ENCODE results near the gene HNMT. TPM values are rescaled to one million over a fixed set of nuclear protein-coding genes. Genes with fewer than 3 reads are reported as not detected.

The HNMT gene
- total and polyA plus RNA-seq, 2 of the 13 experiments (the other 11 are each of a cell fraction or from before 2014, with no cell fraction given) = 279 to 309 TPM

DNA sequence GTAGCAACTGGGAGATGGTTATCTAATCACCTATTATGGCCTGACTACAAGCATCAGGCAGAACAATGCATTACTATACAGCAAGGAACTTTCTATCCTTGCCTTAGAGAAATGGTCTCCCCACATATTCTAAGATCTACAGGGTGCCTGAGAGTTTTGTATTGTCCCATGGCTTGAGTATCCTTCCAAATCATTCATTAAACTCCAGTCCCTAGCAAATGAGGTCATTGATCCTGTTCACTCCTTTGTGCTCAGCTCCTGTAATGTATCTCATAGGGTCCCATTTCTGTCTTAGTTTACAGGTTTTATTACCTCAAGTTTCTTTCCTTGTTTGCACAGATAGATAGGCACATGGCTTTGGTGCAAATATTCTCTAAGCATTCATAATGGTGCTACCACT lies 9.0 kb downstream of the HNMT start (continued):
- no peak for TF ChIP-seq ZC3H4 (CRISPR knock-in tag; IDR thresholded peaks at IDR 0.05; ENCODE audit: borderline replicate concordance)
- no peak for TF ChIP-seq HNF4A (CRISPR knock-in tag; IDR thresholded peaks at IDR 0.05)
- TF ChIP-seq HMGA1 (CRISPR knock-in tag; conservative IDR thresholded peaks at IDR 0.05) = no peak
- TF ChIP-seq ZNF768 (CRISPR knock-in tag; IDR thresholded peaks at IDR 0.05) = no peak
- TF ChIP-seq ZNF563 (CRISPR knock-in tag; IDR thresholded peaks at IDR 0.05) = no peak
- TF ChIP-seq, protein P1, sequence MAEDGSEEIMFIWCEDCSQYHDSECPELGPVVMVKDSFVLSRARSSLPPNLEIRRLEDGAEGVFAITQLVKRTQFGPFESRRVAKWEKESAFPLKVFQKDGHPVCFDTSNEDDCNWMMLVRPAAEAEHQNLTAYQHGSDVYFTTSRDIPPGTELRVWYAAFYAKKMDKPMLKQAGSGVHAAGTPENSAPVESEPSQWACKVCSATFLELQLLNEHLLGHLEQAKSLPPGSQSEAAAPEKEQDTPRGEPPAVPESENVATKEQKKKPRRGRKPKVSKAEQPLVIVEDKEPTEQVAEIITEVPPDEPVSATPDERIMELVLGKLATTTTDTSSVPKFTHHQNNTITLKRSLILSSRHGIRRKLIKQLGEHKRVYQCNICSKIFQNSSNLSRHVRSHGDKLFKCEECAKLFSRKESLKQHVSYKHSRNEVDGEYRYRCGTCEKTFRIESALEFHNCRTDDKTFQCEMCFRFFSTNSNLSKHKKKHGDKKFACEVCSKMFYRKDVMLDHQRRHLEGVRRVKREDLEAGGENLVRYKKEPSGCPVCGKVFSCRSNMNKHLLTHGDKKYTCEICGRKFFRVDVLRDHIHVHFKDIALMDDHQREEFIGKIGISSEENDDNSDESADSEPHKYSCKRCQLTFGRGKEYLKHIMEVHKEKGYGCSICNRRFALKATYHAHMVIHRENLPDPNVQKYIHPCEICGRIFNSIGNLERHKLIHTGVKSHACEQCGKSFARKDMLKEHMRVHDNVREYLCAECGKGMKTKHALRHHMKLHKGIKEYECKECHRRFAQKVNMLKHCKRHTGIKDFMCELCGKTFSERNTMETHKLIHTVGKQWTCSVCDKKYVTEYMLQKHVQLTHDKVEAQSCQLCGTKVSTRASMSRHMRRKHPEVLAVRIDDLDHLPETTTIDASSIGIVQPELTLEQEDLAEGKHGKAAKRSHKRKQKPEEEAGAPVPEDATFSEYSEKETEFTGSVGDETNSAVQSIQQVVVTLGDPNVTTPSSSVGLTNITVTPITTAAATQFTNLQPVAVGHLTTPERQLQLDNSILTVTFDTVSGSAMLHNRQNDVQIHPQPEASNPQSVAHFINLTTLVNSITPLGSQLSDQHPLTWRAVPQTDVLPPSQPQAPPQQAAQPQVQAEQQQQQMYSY (CRISPR knock-in tag; IDR thresholded peaks at IDR 0.05) = no peak
- TF ChIP-seq PATZ1 (CRISPR knock-in tag; IDR thresholded peaks at IDR 0.05) = no peak
- TF ChIP-seq ZBTB8A (CRISPR knock-in tag; IDR thresholded peaks at IDR 0.05; ENCODE audit: borderline replicate concordance, low read depth) = no peak
- no peak for TF ChIP-seq TBL1XR1 (IDR thresholded peaks at IDR 0.05; ENCODE audit: borderline replicate concordance, low read length, partially characterized antibody)
- TF ChIP-seq ISX (CRISPR knock-in tag; conservative IDR thresholded peaks at IDR 0.05) = no peak
- TF ChIP-seq, protein P2, sequence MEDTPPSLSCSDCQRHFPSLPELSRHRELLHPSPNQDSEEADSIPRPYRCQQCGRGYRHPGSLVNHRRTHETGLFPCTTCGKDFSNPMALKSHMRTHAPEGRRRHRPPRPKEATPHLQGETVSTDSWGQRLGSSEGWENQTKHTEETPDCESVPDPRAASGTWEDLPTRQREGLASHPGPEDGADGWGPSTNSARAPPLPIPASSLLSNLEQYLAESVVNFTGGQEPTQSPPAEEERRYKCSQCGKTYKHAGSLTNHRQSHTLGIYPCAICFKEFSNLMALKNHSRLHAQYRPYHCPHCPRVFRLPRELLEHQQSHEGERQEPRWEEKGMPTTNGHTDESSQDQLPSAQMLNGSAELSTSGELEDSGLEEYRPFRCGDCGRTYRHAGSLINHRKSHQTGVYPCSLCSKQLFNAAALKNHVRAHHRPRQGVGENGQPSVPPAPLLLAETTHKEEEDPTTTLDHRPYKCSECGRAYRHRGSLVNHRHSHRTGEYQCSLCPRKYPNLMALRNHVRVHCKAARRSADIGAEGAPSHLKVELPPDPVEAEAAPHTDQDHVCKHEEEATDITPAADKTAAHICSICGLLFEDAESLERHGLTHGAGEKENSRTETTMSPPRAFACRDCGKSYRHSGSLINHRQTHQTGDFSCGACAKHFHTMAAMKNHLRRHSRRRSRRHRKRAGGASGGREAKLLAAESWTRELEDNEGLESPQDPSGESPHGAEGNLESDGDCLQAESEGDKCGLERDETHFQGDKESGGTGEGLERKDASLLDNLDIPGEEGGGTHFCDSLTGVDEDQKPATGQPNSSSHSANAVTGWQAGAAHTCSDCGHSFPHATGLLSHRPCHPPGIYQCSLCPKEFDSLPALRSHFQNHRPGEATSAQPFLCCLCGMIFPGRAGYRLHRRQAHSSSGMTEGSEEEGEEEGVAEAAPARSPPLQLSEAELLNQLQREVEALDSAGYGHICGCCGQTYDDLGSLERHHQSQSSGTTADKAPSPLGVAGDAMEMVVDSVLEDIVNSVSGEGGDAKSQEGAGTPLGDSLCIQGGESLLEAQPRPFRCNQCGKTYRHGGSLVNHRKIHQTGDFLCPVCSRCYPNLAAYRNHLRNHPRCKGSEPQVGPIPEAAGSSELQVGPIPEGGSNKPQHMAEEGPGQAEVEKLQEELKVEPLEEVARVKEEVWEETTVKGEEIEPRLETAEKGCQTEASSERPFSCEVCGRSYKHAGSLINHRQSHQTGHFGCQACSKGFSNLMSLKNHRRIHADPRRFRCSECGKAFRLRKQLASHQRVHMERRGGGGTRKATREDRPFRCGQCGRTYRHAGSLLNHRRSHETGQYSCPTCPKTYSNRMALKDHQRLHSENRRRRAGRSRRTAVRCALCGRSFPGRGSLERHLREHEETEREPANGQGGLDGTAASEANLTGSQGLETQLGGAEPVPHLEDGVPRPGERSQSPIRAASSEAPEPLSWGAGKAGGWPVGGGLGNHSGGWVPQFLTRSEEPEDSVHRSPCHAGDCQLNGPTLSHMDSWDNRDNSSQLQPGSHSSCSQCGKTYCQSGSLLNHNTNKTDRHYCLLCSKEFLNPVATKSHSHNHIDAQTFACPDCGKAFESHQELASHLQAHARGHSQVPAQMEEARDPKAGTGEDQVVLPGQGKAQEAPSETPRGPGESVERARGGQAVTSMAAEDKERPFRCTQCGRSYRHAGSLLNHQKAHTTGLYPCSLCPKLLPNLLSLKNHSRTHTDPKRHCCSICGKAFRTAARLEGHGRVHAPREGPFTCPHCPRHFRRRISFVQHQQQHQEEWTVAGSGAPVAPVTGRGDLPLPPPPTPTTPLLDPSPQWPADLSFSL (CRISPR knock-in tag; IDR thresholded peaks at IDR 0.05) = no peak
- TF ChIP-seq ZZZ3 (CRISPR knock-in tag; IDR thresholded peaks at IDR 0.05; ENCODE audit: borderline replicate concordance) = no peak
- TF ChIP-seq FOXM1 (CRISPR knock-in tag; IDR thresholded peaks at IDR 0.05) = no peak
- no peak for TF ChIP-seq ZNF629 (CRISPR knock-in tag; conservative IDR thresholded peaks at IDR 0.05)
- no peak for TF ChIP-seq ATF4 (CRISPR knock-in tag; IDR thresholded peaks at IDR 0.05)
- no peak for TF ChIP-seq KMT2A (CRISPR knock-in tag; IDR thresholded peaks at IDR 0.05)
- no peak for TF ChIP-seq NCOA5 (CRISPR knock-in tag; IDR thresholded peaks at IDR 0.05)

Measured in HepG2 (cell line).